IMR-90 (cell line): Measurements from ENCODE around the gene UCKL1. TPM values are rescaled to one million over a fixed set of nuclear protein-coding genes. Genes with fewer than 3 reads are reported as not detected.

Experiments used
- ATAC-seq: fragments of 200-7000 bp; cut with Tn5 transposase; 2 replicates; pipeline ENCODE4 v1.9.1; 2020; ENCODE audit warnings: low read depth, mild to moderate bottlenecking, moderate library complexity
- BruUV-seq: library from RNA; stranded (reverse); fragments of 400-500 nt; replicated peaks from 2 replicates; lab custom pipeline; 2021; lab: Mats Ljungman, UMichigan
- CTCF ChIA-PET: fragments of 300-600 bp; formaldehyde crosslinking; extraction: SDS; loops from one replicate; lab custom pipeline; 2021; ENCODE audit warnings: antibody characterized with exemption; lab: Yijun Ruan, JAX
- POLR2A ChIA-PET: fragments of 300-600 bp; sonication (Branson Sonifier 250); formaldehyde crosslinking; loops from one replicate; lab custom pipeline; 2022; ENCODE audit warnings: antibody characterized with exemption; ENCODE audit not compliant: unreplicated experiment; lab: Charles Lee
- DNase-seq: peaks from one replicate; pipeline ENCODE4 v3.0.0; 2013
- H2AFZ ChIP-seq: replicated peaks from 2 replicates; pipeline ENCODE3; 2013; ENCODE audit warnings: low read length, mild to moderate bottlenecking; ENCODE audit not compliant: poor library complexity
- H2AK5ac ChIP-seq: 2 replicates; pipeline ENCODE4 v1.6.1; 2013; ENCODE audit warnings: low read depth, low read length, inconsistent platforms
- H2AK9ac ChIP-seq: replicated peaks from 2 replicates; pipeline ENCODE3; 2013; ENCODE audit warnings: mild to moderate bottlenecking, low read depth, low read length, moderate library complexity; ENCODE audit not compliant: poor library complexity
- H2BK120ac ChIP-seq: 2 replicates; pipeline ENCODE4 v1.6.1; 2013; ENCODE audit warnings: low read depth, low read length, inconsistent platforms
- H2BK15ac ChIP-seq: 3 replicates; pipeline ENCODE4 v1.6.1; 2013; ENCODE audit warnings: low read depth, low read length, inconsistent platforms
- H2BK20ac ChIP-seq: 2 replicates; pipeline ENCODE4 v1.6.1; 2013; ENCODE audit warnings: low read depth, mild to moderate bottlenecking, inconsistent platforms, low read length, moderate library complexity
- H2BK5ac ChIP-seq: 2 replicates; pipeline ENCODE4 v1.6.1; 2013; ENCODE audit warnings: mild to moderate bottlenecking, low read depth, low read length, inconsistent platforms; ENCODE audit not compliant: poor library complexity, severe bottlenecking
- H3K14ac ChIP-seq: replicated peaks from 2 replicates; pipeline ENCODE4 v1.6.1; 2013; ENCODE audit warnings: low read depth, low read length, inconsistent platforms
- H3K18ac ChIP-seq: 2 replicates; pipeline ENCODE4 v1.6.1; 2013; ENCODE audit warnings: low read depth, low read length, control low read depth
- H3K23ac ChIP-seq: 2 replicates; pipeline ENCODE4 v1.6.1; 2013; ENCODE audit warnings: low read depth, low read length, inconsistent platforms
- H3K27ac ChIP-seq: 2 replicates; pipeline ENCODE4 v1.5.1; 2013; ENCODE audit warnings: mild to moderate bottlenecking, control low read depth, low read length; ENCODE audit not compliant: insufficient read depth
- H3K27me3 ChIP-seq: 2 replicates; pipeline ENCODE4 v1.6.1; 2013; ENCODE audit warnings: low read length; ENCODE audit not compliant: control insufficient read depth, insufficient read depth
- H3K36me3 ChIP-seq: 2 replicates; pipeline ENCODE4 v1.6.1; 2013; ENCODE audit warnings: low read length, mixed read lengths; ENCODE audit not compliant: control insufficient read depth, insufficient read depth
- H3K4ac ChIP-seq: 2 replicates; pipeline ENCODE4 v1.6.1; 2013; ENCODE audit warnings: low read depth, low read length, inconsistent platforms
- H3K4me1 ChIP-seq: 2 replicates; pipeline ENCODE4 v1.6.1; 2013; ENCODE audit warnings: low read length, mixed read lengths; ENCODE audit not compliant: control insufficient read depth, insufficient read depth
- H3K4me2 ChIP-seq: 2 replicates; pipeline ENCODE4 v1.6.1; 2013; ENCODE audit warnings: low read depth, mild to moderate bottlenecking, control low read depth, low read length, moderate library complexity
- H3K4me3 ChIP-seq: 2 replicates; pipeline ENCODE4 v1.5.1; 2013; ENCODE audit warnings: low read depth, mild to moderate bottlenecking, control low read depth, low read length, moderate library complexity; ENCODE audit not compliant: insufficient read depth
- H3K56ac ChIP-seq: 2 replicates; pipeline ENCODE4 v1.6.1; 2013; ENCODE audit warnings: low read length, inconsistent platforms; ENCODE audit not compliant: insufficient read depth; ENCODE audit errors: extremely low read depth
- H3K79me1 ChIP-seq, 2 experiments: 2 replicates each; pipeline ENCODE4 v1.6.1; 2013; ENCODE audit warnings: low read length in 2 of 2, inconsistent platforms in 1 of 2, low read depth in 1 of 2
- H3K9ac ChIP-seq: 2 replicates; pipeline ENCODE4 v1.6.1; 2013; ENCODE audit warnings: low read depth, low read length, control low read depth
- H3K9me1 ChIP-seq: 2 replicates; pipeline ENCODE4 v1.6.1; 2013; ENCODE audit warnings: low read length, inconsistent platforms; ENCODE audit not compliant: insufficient read depth
- H3K9me3 ChIP-seq: 2 replicates; pipeline ENCODE4 v1.6.1; 2013; ENCODE audit warnings: low read length; ENCODE audit not compliant: control insufficient read depth, insufficient read depth
- H4K20me1 ChIP-seq: 2 replicates; pipeline ENCODE4 v1.6.1; 2013; ENCODE audit warnings: low read length, inconsistent platforms; ENCODE audit not compliant: insufficient read depth
- H4K5ac ChIP-seq: 2 replicates; pipeline ENCODE4 v1.6.1; 2013; ENCODE audit warnings: mild to moderate bottlenecking, low read depth, low read length, control low read depth
- H4K8ac ChIP-seq, 2 experiments: 2 replicates each; pipeline ENCODE4 v1.6.1; 2013; ENCODE audit warnings: low read depth in 2 of 2, low read length in 2 of 2, control low read depth in 1 of 2, inconsistent platforms in 1 of 2
- H4K91ac ChIP-seq: 2 replicates; pipeline ENCODE4 v1.6.1; 2013; ENCODE audit warnings: low read depth, low read length, inconsistent platforms; ENCODE audit not compliant: insufficient read depth
- CHD1 ChIP-seq: IDR thresholded peaks from 2 replicates; pipeline ENCODE4 v1.6.1; 2012; ENCODE audit warnings: low read depth, low read length, improper control_type of control experiment
- FOS ChIP-seq: fragments of 150-350 bp; IDR thresholded peaks from 2 replicates; pipeline ENCODE4 v1.6.1; 2016; ENCODE audit warnings: low read depth, low read length
- MXI1 ChIP-seq: IDR thresholded peaks from 2 replicates; pipeline ENCODE4 v1.6.1; 2012; ENCODE audit warnings: low read depth, mild to moderate bottlenecking, low read length, moderate library complexity, borderline replicate concordance
- WGBS, 2 experiments: methylation state at CpG; one replicate each; pipeline versions ENCODE4 v1.1.5 to v1.1.7; 2013; ENCODE audit warnings: missing lambda C conversion rate in 2 of 2; ENCODE audit not compliant: insufficient read length in 1 of 2; ENCODE audit errors: extremely low coverage in 2 of 2; 5-methylcytosine and 5-hydroxymethylcytosine counted together
- dilution Hi-C: fragments of 300-500 bp; cut with HindIII; formaldehyde crosslinking; loops from one replicate; pipeline ENCODE4 v1.14.3; 2018; ENCODE audit warnings: low sequenced_read_pairs; ENCODE audit not compliant: unreplicated experiment
- in situ Hi-C: fragments of 300-500 bp; cut with MboI; formaldehyde crosslinking; loops from 3 replicates; pipeline ENCODE4 v1.14.3; 2019; ENCODE audit warnings: low sequenced_read_pairs, inconsistent platforms, mixed read lengths
- intact Hi-C: fragments of 100-400 bp; cut with micrococcal nuclease; formaldehyde crosslinking; loops from 2 replicates; pipeline ENCODE4 v1.10.0; 2022
- polyA plus RNA-seq, 3 experiments: library from polyadenylated mRNA; depleted of rRNA; stranded (reverse); fragments of >200 nt; gene quantifications; 2 replicates each; pipeline ENCODE4 v1.2.3, GENCODE V29; 2012; ENCODE audit warnings: low replicate concordance in 1 of 3
- total RNA-seq: library from RNA; depleted of rRNA; stranded (reverse); fragments of >200 nt; gene quantifications from 2 replicates; pipeline ENCODE4 v1.2.3, GENCODE V29; 2012

Gene UCKL1
- total and polyA plus RNA-seq, 2 of the 4 experiments (the other 2 are of a cell fraction) = 16.7 to 54.7 TPM

- H3K9me3 ChIP-seq = no peaks in the 10 kb centered on the region
- ATAC-seq = no peak
- CTCF ChIA-PET = no interaction called here
Observed at GRCh38 chr20:63963348-63963741, 7.1 kb upstream of the UCKL1 start.

More at GRCh38 chr20:63963348-63963741, 7.1 kb upstream of the UCKL1 start:
- Histone ChIP-seq H3K36me3 (peaks cover 67% of the 10 kb centered on the region), H3K4me2 (no peak overlapping the region), H2BK5ac (no peak overlapping the region), H2BK20ac (no peak overlapping the region), H2BK15ac (no peak overlapping the region), H3K4me1 (no peaks in the 10 kb centered on the region), H3K9ac (no peak overlapping the region), H4K20me1 (no peaks in the 10 kb centered on the region; the same call in none of the 2 replicates), H3K14ac (no peak overlapping the region), H3K56ac (no peak overlapping the region), H2AK9ac (peak overlapping the region; percentile 42), H3K4me3 (no peak overlapping the region), H4K91ac (no peak overlapping the region), H2AFZ (no peak overlapping the region), H3K79me1 (peaks cover 4 to 16% of the 10 kb centered on the region in 2 experiments), H3K9me1 (no peaks in the 10 kb centered on the region; the same call in 1 of the 2 replicates), H3K27me3 (no peaks in the 10 kb centered on the region), H2BK120ac (no peak overlapping the region), H3K18ac (no peak overlapping the region), H3K23ac (no peak overlapping the region), H3K4ac (no peak overlapping the region), H4K5ac (no peak overlapping the region), H3K27ac (no peak overlapping the region), H4K8ac (no peak overlapping the region), H2AK5ac (no peak overlapping the region)
- intact Hi-C loops = no loop called here
- in situ Hi-C loops = no loop called here
- POLR2A ChIA-PET = no interaction called here
- TF ChIP-seq FOS = no peak
- TF ChIP-seq CHD1 = no peak
- TF ChIP-seq MXI1 = no peak
- no peak for DNase-seq
- 89% methylated on average over 5 of the region's 27 CpGs; no CpG with 5 or more reads in 1 of the 2 experiments for WGBS, 2 experiments
- BruUV-seq = no TSS peak
- dilution Hi-C loops = no loop called here
